Measurements from ENCODE around the gene EVA1A.

- TF ChIP-seq JUND (IDR thresholded peaks at IDR 0.05) (no peak), CTCF (IDR thresholded peaks at IDR 0.05; ENCODE audit: low read depth, low read length, missing input control) (no peak), MAX (IDR thresholded peaks at IDR 0.05) (no peak)
- TF ChIP-seq, protein P1, sequence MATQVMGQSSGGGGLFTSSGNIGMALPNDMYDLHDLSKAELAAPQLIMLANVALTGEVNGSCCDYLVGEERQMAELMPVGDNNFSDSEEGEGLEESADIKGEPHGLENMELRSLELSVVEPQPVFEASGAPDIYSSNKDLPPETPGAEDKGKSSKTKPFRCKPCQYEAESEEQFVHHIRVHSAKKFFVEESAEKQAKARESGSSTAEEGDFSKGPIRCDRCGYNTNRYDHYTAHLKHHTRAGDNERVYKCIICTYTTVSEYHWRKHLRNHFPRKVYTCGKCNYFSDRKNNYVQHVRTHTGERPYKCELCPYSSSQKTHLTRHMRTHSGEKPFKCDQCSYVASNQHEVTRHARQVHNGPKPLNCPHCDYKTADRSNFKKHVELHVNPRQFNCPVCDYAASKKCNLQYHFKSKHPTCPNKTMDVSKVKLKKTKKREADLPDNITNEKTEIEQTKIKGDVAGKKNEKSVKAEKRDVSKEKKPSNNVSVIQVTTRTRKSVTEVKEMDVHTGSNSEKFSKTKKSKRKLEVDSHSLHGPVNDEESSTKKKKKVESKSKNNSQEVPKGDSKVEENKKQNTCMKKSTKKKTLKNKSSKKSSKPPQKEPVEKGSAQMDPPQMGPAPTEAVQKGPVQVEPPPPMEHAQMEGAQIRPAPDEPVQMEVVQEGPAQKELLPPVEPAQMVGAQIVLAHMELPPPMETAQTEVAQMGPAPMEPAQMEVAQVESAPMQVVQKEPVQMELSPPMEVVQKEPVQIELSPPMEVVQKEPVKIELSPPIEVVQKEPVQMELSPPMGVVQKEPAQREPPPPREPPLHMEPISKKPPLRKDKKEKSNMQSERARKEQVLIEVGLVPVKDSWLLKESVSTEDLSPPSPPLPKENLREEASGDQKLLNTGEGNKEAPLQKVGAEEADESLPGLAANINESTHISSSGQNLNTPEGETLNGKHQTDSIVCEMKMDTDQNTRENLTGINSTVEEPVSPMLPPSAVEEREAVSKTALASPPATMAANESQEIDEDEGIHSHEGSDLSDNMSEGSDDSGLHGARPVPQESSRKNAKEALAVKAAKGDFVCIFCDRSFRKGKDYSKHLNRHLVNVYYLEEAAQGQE (IDR thresholded peaks at IDR 0.05) = no peak
Measured at GRCh38 chr2:75462721-75463120, 98.0 kb downstream of the EVA1A start.
